A549 (cell line): ENCODE measurements around the gene XRCC3. TPM values are rescaled to one million over a fixed set of nuclear protein-coding genes. Genes with fewer than 3 reads are reported as not detected.

Source experiments
- ATAC-seq, 2 experiments: fragments of 200-7000 bp in 1 of 2; fragments of >200 bp in 1 of 2; cut with Nextera tagmentation in 1 of 2; cut with Tn5 transposase in 1 of 2; 3 replicates each; pipeline versions ENCODE4 v1.8.0 to v1.9.1; 2018 to 2020; ENCODE audit warnings: mild to moderate bottlenecking in 1 of 2, moderate library complexity in 1 of 2
- CTCF ChIA-PET: fragments of 300-600 bp; sonication (Branson Sonifier 250); formaldehyde crosslinking; extraction: SDS; loops from one replicate; lab custom pipeline; 2021; ENCODE audit warnings: antibody characterized with exemption, inconsistent platforms; lab: Yijun Ruan, JAX
- POLR2A ChIA-PET: fragments of 350-600 bp; formaldehyde crosslinking; extraction: SDS; loops from one replicate; lab custom pipeline; 2021; ENCODE audit warnings: antibody characterized with exemption, inconsistent platforms; lab: Yijun Ruan, JAX
- DNase-seq, 2 experiments: peaks; one replicate each; pipeline versions ENCODE4 v3.0.0 to v3.0.0-alpha.2; 2011 to 2016; ENCODE audit warnings: low read depth in 1 of 2, low spot score in 1 of 2
- FAIRE-seq: peaks from 2 replicates; lab custom pipeline; 2011; peaks lifted over from hg19 to GRCh38; lab: Jason Lieb, UNC
- H3K27ac ChIP-seq, 2 experiments: fragments of >200 bp; sonication (Bioruptor Twin); formaldehyde crosslinking; 3 replicates each; pipeline ENCODE4 v1.5.1; 2016 to 2017
- H3K4me1 ChIP-seq: fragments of >200 bp; sonication (Bioruptor Twin); formaldehyde crosslinking; 3 replicates; pipeline ENCODE4 v1.6.1; 2016
- H3K4me2 ChIP-seq: fragments of >200 bp; sonication (Bioruptor Twin); formaldehyde crosslinking; 3 replicates; pipeline ENCODE4 v1.6.1; 2016
- H3K4me3 ChIP-seq: fragments of >200 bp; sonication (Bioruptor Twin); formaldehyde crosslinking; 3 replicates; pipeline ENCODE4 v1.5.1; 2016
- H3K9me3 ChIP-seq: fragments of >200 bp; sonication (Bioruptor Twin); formaldehyde crosslinking; 3 replicates; pipeline ENCODE4 v1.6.1; 2016
- ATOH8 ChIP-seq: fragments of 250-450 bp; sonication (Bioruptor Pico); IDR thresholded peaks from 2 replicates; pipeline ENCODE4 v1.5.0; 2020; ENCODE audit warnings: low read depth, mild to moderate bottlenecking, moderate library complexity
- CEBPB ChIP-seq, 2 experiments: fragments of >200 bp in 1 of 2; sonication (Bioruptor Twin) in 1 of 2; formaldehyde crosslinking in 1 of 2; IDR thresholded peaks; 2 replicates each; pipeline ENCODE4 v1.6.1; 2012 to 2016
- EHF ChIP-seq: fragments of 250-450 bp; sonication (Bioruptor Pico); IDR thresholded peaks from 2 replicates; pipeline ENCODE4 v1.5.0; 2020; ENCODE audit warnings: mild to moderate bottlenecking
- EP300 ChIP-seq, 2 experiments: fragments of >200 bp; sonication (Bioruptor Twin); formaldehyde crosslinking; IDR thresholded peaks; 2 replicates in 1 of 2; 3 replicates in 1 of 2; pipeline ENCODE4 v1.6.1; 2016 to 2017
- FOSL2 ChIP-seq, 2 experiments: fragments of 450-650 bp in 1 of 2; fragments of >200 bp in 1 of 2; sonication (Bioruptor Twin) in 1 of 2; formaldehyde crosslinking; IDR thresholded peaks; 2 replicates each; pipeline versions ENCODE4 v1.5.0 to v1.6.1; 2016 to 2020; ENCODE audit warnings: mild to moderate bottlenecking in 1 of 2, moderate library complexity in 1 of 2
- HES2 ChIP-seq: fragments of >200 bp; sonication (Bioruptor Twin); formaldehyde crosslinking; IDR thresholded peaks from 2 replicates; pipeline ENCODE4 v1.6.1; 2016
- JUNB ChIP-seq: fragments of >200 bp; sonication (Bioruptor Twin); formaldehyde crosslinking; IDR thresholded peaks from 2 replicates; pipeline ENCODE4 v1.6.1; 2016
- KDM1A ChIP-seq: fragments of 200-600 bp; sonication (generic); IDR thresholded peaks from 2 replicates; pipeline ENCODE4 v1.6.1; 2016; ENCODE audit warnings: low read depth, mild to moderate bottlenecking
- KDM5A ChIP-seq: fragments of 200-600 bp; sonication (generic); IDR thresholded peaks from 2 replicates; pipeline ENCODE4 v1.6.1; 2016; ENCODE audit warnings: antibody characterized with exemption, mild to moderate bottlenecking
- MAFK ChIP-seq: fragments of 450-650 bp; IDR thresholded peaks from 2 replicates; pipeline ENCODE4 v1.6.1; 2014; ENCODE audit not compliant: partially characterized antibody
- MAZ ChIP-seq: fragments of 150-350 bp; IDR thresholded peaks from 2 replicates; pipeline ENCODE4 v1.6.1; 2014; ENCODE audit warnings: antibody characterized with exemption, low read depth, low read length, borderline replicate concordance
- NFE2L2 ChIP-seq: fragments of 150-350 bp; conservative IDR thresholded peaks from 2 replicates; pipeline ENCODE4 v1.6.1; 2014; ENCODE audit warnings: low read length
- NPAS2 ChIP-seq: fragments of 250-450 bp; sonication (Bioruptor Pico); IDR thresholded peaks from 2 replicates; pipeline ENCODE4 v1.8.0; 2022; ENCODE audit warnings: mild to moderate bottlenecking, moderate library complexity, borderline replicate concordance
- PHF8 ChIP-seq: fragments of 200-600 bp; sonication (generic); IDR thresholded peaks from 2 replicates; pipeline ENCODE4 v1.6.1; 2016; ENCODE audit warnings: low read depth, mild to moderate bottlenecking, antibody characterized with exemption, moderate library complexity, borderline replicate concordance
- POLR2A ChIP-seq: IDR thresholded peaks from 2 replicates; pipeline ENCODE4 v1.6.1; 2012; ENCODE audit warnings: mild to moderate bottlenecking, low read length
- RARB ChIP-seq: fragments of 250-450 bp; sonication (Bioruptor Pico); IDR thresholded peaks from 2 replicates; pipeline ENCODE4 v1.8.0; 2021; ENCODE audit warnings: mild to moderate bottlenecking, moderate library complexity
- RFX5 ChIP-seq: fragments of 450-650 bp; IDR thresholded peaks from 2 replicates; pipeline ENCODE4 v1.7.1; 2014; ENCODE audit warnings: antibody characterized with exemption, mild to moderate bottlenecking, moderate library complexity
- SREBF2 ChIP-seq: fragments of 450-650 bp; IDR thresholded peaks from 2 replicates; pipeline ENCODE4 v1.6.1; 2014; ENCODE audit warnings: mild to moderate bottlenecking, moderate library complexity
- TFCP2L1 ChIP-seq: fragments of 250-450 bp; sonication (Bioruptor Pico); IDR thresholded peaks from 2 replicates; pipeline ENCODE4 v1.5.0; 2021; ENCODE audit warnings: mild to moderate bottlenecking
- ZFP36 ChIP-seq: fragments of 450-650 bp; IDR thresholded peaks from 2 replicates; pipeline ENCODE4 v1.6.1; 2014; ENCODE audit warnings: borderline replicate concordance; ENCODE audit not compliant: partially characterized antibody
- ZNF302 ChIP-seq: fragments of 250-450 bp; sonication (Bioruptor Pico); IDR thresholded peaks from 2 replicates; pipeline ENCODE4 v1.9.0; 2021; ENCODE audit warnings: inconsistent platforms, mild to moderate bottlenecking, moderate library complexity
- ZSCAN20 ChIP-seq: fragments of 250-450 bp; sonication (Bioruptor Pico); IDR thresholded peaks from 2 replicates; pipeline ENCODE4 v1.8.0; 2022; ENCODE audit warnings: mild to moderate bottlenecking, moderate library complexity
- whole genome bisulfite sequencing: methylation state at CpG from one replicate; pipeline ENCODE4 v1.1.6; 2017; ENCODE audit errors: missing lambda C conversion rate; 5-methylcytosine and 5-hydroxymethylcytosine counted together
- polyA plus RNA-seq, 4 experiments: library from polyadenylated mRNA; depleted of rRNA in 3 of 4; stranded (reverse); fragments of >200 nt; fragmentation: RNase III in 1 of 4; extraction: RNeasy Plus Mini Kit Qiagen cat#74134 plus additional on column Dnase treatment in 1 of 4; gene quantifications; 2 replicates in 3 of 4; 3 replicates in 1 of 4; pipeline ENCODE4 v1.2.3, GENCODE V29; 2011 to 2017
- TF ChIP-seq, protein P1 (sequence below): IDR thresholded peaks from 2 replicates; pipeline ENCODE4 v1.6.1; 2012
- TF ChIP-seq, protein P2 (sequence below): IDR thresholded peaks from 2 replicates; pipeline ENCODE4 v1.6.1; 2012; ENCODE audit warnings: low read depth, borderline replicate concordance

XRCC3 gene
- polyA plus RNA-seq, 2 of the 4 experiments (the other 2 are of a cell fraction), result 23.0 to 28.1 TPM

DNA sequence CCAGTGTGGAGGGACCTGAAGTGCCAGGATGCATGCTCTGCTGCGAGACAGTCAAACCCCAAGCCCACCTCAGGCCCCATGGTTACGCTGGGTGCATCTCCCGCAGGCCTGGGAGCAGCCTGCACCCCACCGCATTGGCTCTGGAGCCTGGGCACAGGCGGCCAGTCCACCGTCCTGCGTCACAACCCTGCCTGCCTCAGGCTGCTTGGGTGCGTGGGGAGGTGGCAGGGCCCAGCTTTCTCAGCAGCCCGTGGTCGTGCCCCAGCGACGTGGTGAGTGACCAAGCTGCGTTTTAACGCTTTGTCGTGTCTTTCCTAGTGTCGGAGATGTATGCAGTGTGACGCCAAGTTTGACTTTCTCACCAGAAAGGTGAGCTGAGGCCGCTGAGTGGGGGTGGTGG lies 11.2 kb upstream of the XRCC3 start:
- Histone ChIP-seq H3K27ac (no peak overlapping the region), H3K4me3 (no peak overlapping the region), H3K4me1 (peaks cover 6% of the 10 kb centered on the region; the same call in 2 of the 3 replicates), H3K9me3 (no peaks in the 10 kb centered on the region), H3K4me2 (no peak overlapping the region)
- TF ChIP-seq JUNB (no peak), EP300 (IDR thresholded peaks at IDR 0.05) (no peak), RFX5 (no peak), ZSCAN20 (no peak), NPAS2 (no peak), POLR2A (no peak), MAFK (no peak), KDM1A (no peak), MAZ (no peak), ZFP36 (no peak), TFCP2L1 (CRISPR knock-in tag) (no peak), CEBPB (IDR thresholded peaks at IDR 0.05) (no peak), ZNF302 (CRISPR knock-in tag) (no peak), PHF8 (no peak)
- 90% methylated on average over 15 of the region's 18 CpGs for WGBS
- ATAC-seq (no peak), FAIRE-seq (no peak), DNase-seq (no peak)
- ChIA-PET CTCF (interaction anchor here (1.0 kb wide), 1 partner anchor 8 kb away, joined by 3 read pairs; no protein-coding TSS in a partner anchor), POLR2A (no interaction called here)

DNA sequence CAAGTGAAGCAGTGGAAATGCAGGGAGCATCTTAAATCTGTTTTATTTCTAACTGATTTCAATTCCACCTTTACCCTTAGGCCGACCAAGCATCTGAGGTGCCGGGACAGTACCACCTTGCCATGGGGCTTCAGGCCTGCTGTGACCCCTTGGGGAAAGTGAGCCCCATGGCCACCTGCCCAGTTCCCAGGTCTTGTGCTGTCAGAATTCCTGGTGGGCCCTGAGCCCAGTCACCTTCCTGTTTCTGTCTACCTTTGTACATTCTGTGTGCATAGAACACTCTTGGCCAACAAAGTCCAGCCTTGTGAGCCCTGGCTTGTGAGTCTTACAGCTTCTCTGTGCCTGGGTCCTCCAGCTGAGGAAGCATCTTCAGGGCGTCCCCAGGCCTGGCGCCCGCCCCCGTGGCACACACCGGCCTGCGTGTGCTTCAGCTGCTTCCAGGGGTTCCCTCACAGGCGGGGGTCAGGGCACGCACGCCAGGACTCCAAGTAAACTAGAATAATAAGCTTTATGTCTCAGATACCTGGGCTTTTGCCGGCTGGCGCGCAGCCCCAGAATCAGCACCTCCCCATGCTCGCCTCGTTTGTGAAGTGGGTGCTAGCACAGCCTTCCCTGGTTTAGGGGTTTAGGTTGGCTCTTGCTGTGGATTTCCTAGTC lies 10.6 kb upstream of the XRCC3 start:
- H3K4me3 ChIP-seq, result no peak overlapping the region
- WGBS, result 98% methylated on average over 16 of the region's 16 CpGs
- ATAC-seq (no peak), DNase-seq (no peak), FAIRE-seq (no peak)
- no peak for TF ChIP-seq NFE2L2
- TF ChIP-seq NPAS2, result no peak
- TF ChIP-seq ATOH8 (CRISPR knock-in tag), result no peak
- no peak for TF ChIP-seq EP300 (IDR thresholded peaks at IDR 0.05)
- no peak for TF ChIP-seq RFX5
- TF ChIP-seq, protein P1, sequence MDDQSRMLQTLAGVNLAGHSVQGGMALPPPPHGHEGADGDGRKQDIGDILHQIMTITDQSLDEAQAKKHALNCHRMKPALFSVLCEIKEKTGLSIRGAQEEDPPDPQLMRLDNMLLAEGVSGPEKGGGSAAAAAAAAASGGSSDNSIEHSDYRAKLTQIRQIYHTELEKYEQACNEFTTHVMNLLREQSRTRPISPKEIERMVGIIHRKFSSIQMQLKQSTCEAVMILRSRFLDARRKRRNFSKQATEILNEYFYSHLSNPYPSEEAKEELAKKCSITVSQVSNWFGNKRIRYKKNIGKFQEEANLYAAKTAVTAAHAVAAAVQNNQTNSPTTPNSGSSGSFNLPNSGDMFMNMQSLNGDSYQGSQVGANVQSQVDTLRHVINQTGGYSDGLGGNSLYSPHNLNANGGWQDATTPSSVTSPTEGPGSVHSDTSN, result no peak
- no peak for TF ChIP-seq FOSL2 (IDR thresholded peaks at IDR 0.05)
- TF ChIP-seq FOSL2 (CRISPR knock-in tag; IDR thresholded peaks at IDR 0.05), result no peak
- TF ChIP-seq, protein P2, sequence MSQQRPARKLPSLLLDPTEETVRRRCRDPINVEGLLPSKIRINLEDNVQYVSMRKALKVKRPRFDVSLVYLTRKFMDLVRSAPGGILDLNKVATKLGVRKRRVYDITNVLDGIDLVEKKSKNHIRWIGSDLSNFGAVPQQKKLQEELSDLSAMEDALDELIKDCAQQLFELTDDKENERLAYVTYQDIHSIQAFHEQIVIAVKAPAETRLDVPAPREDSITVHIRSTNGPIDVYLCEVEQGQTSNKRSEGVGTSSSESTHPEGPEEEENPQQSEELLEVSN, result no peak
- TF ChIP-seq HES2, result no peak
- TF ChIP-seq SREBF2, result no peak
- TF ChIP-seq RARB, result no peak
- no peak for TF ChIP-seq EHF
- no peak for TF ChIP-seq KDM5A
- H3K27ac ChIP-seq, result no peak overlapping the region
- POLR2A ChIA-PET, result interaction anchor here (0.9 kb wide), 1 partner anchor 10 kb away, joined by 3 read pairs; the partner anchor contains the start of gene ZFYVE21
- CTCF ChIA-PET, result no interaction called here
- peaks cover 9% of the 10 kb centered on the region; the same call in 2 of the 3 replicates for H3K4me1 ChIP-seq
- H3K9me3 ChIP-seq, result no peaks in the 10 kb centered on the region
- no peak overlapping the region for H3K4me2 ChIP-seq
